ENCODE data around the gene LIN7C. TPM values are rescaled to one million over a fixed set of nuclear protein-coding genes. Genes with fewer than 3 reads are reported as not detected.
A peak's percentile ranks its signal among the peaks of the same experiment; 100 is the strongest.

The LIN7C gene
- total and polyA plus RNA-seq, 2 of the 13 experiments (the other 11 are each of a cell fraction or from before 2014, with no cell fraction given) = 14.8 to 37.2 TPM

DNA sequence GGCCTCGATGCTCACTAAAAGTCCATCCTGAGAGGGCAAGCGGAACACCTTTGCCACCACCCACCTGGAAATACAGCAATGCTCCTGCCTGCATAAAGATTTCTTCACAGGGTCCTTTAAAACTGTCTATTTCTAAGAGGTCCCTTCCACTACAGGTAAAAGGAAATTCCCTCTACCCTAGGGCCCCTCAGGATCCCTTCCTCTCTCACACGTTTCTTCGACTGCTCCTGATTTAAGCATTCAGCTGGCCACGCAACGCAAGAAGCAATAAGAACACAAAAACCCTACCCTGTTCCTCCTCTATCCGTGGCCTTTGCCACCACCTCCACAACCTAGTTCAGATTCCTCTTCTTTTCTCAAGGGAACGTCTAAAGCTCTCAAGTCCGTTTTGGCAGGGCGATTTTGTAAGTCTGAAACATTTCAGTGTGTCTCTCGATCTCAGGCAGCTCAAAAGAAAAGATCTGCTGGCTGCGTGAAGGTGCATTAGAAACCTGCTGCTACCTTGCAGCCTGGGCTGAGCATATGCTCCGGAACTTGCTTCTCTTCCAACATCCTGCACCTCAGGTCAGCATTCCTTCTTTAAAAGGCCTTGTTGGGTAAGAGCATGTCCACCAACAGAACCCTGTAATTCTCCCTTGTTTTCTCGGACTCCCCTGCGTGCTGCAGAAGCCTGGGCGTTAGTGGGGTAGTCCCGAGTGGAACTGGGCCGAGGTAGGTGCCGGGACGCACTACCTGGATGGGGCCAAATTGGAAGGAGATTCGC is 35.6 kb downstream of the LIN7C start (continued):
- TF ChIP-seq, protein P1, sequence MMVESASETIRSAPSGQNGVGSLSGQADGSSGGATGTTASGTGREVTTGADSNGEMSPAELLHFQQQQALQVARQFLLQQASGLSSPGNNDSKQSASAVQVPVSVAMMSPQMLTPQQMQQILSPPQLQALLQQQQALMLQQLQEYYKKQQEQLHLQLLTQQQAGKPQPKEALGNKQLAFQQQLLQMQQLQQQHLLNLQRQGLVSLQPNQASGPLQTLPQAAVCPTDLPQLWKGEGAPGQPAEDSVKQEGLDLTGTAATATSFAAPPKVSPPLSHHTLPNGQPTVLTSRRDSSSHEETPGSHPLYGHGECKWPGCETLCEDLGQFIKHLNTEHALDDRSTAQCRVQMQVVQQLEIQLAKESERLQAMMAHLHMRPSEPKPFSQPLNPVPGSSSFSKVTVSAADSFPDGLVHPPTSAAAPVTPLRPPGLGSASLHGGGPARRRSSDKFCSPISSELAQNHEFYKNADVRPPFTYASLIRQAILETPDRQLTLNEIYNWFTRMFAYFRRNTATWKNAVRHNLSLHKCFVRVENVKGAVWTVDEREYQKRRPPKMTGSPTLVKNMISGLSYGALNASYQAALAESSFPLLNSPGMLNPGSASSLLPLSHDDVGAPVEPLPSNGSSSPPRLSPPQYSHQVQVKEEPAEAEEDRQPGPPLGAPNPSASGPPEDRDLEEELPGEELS (CRISPR knock-in tag; IDR thresholded peaks at IDR 0.05) = no peak
- TF ChIP-seq, protein P2, sequence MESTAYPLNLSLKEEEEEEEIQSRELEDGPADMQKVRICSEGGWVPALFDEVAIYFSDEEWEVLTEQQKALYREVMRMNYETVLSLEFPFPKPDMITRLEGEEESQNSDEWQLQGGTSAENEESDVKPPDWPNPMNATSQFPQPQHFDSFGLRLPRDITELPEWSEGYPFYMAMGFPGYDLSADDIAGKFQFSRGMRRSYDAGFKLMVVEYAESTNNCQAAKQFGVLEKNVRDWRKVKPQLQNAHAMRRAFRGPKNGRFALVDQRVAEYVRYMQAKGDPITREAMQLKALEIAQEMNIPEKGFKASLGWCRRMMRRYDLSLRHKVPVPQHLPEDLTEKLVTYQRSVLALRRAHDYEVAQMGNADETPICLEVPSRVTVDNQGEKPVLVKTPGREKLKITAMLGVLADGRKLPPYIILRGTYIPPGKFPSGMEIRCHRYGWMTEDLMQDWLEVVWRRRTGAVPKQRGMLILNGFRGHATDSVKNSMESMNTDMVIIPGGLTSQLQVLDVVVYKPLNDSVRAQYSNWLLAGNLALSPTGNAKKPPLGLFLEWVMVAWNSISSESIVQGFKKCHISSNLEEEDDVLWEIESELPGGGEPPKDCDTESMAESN (CRISPR knock-in tag; conservative IDR thresholded peaks at IDR 0.05) = 0 out of 2 replicates have a peak, but pooled peaks have one; percentile 12
- TF ChIP-seq TCF7L2 (IDR thresholded peaks at IDR 0.05; ENCODE audit: low read depth, low read length) (no peak), ZNF563 (CRISPR knock-in tag; IDR thresholded peaks at IDR 0.05) (no peak), ZNF546 (CRISPR knock-in tag; conservative IDR thresholded peaks at IDR 0.05) (0 out of 2 replicates have a peak, but pooled peaks have one; percentile 44), ZBTB7B (CRISPR knock-in tag; IDR thresholded peaks at IDR 0.05) (no peak), REPIN1 (CRISPR knock-in tag; IDR thresholded peaks at IDR 0.05; ENCODE audit: borderline replicate concordance, low read depth) (no peak), DPF2 (CRISPR knock-in tag; IDR thresholded peaks at IDR 0.05; ENCODE audit: borderline replicate concordance, low read depth) (no peak), ZBTB7A (CRISPR knock-in tag; IDR thresholded peaks at IDR 0.05) (no peak), ZNF260 (CRISPR knock-in tag; IDR thresholded peaks at IDR 0.05; ENCODE audit: borderline replicate concordance, low read depth) (no peak)
- TF ChIP-seq, protein P3, sequence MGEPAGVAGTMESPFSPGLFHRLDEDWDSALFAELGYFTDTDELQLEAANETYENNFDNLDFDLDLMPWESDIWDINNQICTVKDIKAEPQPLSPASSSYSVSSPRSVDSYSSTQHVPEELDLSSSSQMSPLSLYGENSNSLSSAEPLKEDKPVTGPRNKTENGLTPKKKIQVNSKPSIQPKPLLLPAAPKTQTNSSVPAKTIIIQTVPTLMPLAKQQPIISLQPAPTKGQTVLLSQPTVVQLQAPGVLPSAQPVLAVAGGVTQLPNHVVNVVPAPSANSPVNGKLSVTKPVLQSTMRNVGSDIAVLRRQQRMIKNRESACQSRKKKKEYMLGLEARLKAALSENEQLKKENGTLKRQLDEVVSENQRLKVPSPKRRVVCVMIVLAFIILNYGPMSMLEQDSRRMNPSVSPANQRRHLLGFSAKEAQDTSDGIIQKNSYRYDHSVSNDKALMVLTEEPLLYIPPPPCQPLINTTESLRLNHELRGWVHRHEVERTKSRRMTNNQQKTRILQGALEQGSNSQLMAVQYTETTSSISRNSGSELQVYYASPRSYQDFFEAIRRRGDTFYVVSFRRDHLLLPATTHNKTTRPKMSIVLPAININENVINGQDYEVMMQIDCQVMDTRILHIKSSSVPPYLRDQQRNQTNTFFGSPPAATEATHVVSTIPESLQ (CRISPR knock-in tag; conservative IDR thresholded peaks at IDR 0.05) = no peak
- TF ChIP-seq, protein P4, sequence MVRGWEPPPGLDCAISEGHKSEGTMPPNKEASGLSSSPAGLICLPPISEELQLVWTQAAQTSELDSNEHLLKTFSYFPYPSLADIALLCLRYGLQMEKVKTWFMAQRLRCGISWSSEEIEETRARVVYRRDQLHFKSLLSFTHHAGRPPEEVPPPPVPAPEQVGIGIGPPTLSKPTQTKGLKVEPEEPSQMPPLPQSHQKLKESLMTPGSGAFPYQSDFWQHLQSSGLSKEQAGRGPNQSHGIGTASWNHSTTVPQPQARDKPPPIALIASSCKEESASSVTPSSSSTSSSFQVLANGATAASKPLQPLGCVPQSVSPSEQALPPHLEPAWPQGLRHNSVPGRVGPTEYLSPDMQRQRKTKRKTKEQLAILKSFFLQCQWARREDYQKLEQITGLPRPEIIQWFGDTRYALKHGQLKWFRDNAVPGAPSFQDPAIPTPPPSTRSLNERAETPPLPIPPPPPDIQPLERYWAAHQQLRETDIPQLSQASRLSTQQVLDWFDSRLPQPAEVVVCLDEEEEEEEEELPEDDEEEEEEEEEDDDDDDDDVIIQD (CRISPR knock-in tag; IDR thresholded peaks at IDR 0.05; ENCODE audit: low read depth) = no peak
- TF ChIP-seq, protein P5, sequence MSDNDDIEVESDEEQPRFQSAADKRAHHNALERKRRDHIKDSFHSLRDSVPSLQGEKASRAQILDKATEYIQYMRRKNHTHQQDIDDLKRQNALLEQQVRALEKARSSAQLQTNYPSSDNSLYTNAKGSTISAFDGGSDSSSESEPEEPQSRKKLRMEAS (IDR thresholded peaks at IDR 0.05) = peak; percentile 8; the same call in 1 of the 2 replicates
- TF ChIP-seq, protein P6, sequence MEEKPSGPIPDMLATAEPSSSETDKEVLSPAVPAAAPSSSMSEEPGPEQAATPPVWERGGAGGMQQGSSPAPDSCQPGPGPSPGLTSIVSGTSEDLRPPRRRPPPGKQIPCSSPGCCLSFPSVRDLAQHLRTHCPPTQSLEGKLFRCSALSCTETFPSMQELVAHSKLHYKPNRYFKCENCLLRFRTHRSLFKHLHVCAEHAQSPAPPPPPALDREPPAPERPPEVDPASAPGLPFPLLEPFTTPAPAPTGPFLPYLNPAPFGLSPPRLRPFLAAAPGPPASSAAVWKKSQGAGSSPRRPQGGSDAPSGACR (CRISPR knock-in tag; IDR thresholded peaks at IDR 0.05) = no peak
- TF ChIP-seq, protein P7, sequence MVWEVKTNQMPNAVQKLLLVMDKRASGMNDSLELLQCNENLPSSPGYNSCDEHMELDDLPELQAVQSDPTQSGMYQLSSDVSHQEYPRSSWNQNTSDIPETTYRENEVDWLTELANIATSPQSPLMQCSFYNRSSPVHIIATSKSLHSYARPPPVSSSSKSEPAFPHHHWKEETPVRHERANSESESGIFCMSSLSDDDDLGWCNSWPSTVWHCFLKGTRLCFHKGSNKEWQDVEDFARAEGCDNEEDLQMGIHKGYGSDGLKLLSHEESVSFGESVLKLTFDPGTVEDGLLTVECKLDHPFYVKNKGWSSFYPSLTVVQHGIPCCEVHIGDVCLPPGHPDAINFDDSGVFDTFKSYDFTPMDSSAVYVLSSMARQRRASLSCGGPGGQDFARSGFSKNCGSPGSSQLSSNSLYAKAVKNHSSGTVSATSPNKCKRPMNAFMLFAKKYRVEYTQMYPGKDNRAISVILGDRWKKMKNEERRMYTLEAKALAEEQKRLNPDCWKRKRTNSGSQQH (CRISPR knock-in tag; IDR thresholded peaks at IDR 0.05; ENCODE audit: low read depth) = no peak
